Vagina (tissue), 2 donors: ENCODE data around the gene FAM177A1. TPM values are rescaled to one million over a fixed set of nuclear protein-coding genes. Genes with fewer than 3 reads are reported as not detected.

Source experiments
- DNase-seq, 2 donors: peaks; one replicate each; pipeline ENCODE4 v3.0.0-alpha.2; 2017; ENCODE audit errors: extremely low spot score in 2 of 2
- H3K27ac ChIP-seq: fragments of 200-600 bp; sonication (generic); one replicate; pipeline ENCODE4 v1.5.1; 2019
- H3K27me3 ChIP-seq: fragments of 200-600 bp; sonication (generic); one replicate; pipeline ENCODE4 v1.5.1; 2019
- H3K36me3 ChIP-seq, 2 donors: fragments of 200-600 bp; sonication (generic); one replicate each; pipeline ENCODE4 v1.5.1; 2017 to 2019
- H3K4me1 ChIP-seq: fragments of 200-600 bp; sonication (generic); one replicate; pipeline ENCODE4 v1.5.1; 2019
- H3K4me3 ChIP-seq, 2 donors: fragments of 200-600 bp; sonication (generic); 1 replicate in 1 of 2; 2 replicates in 1 of 2; pipeline ENCODE4 v1.5.1; 2016 to 2019
- H3K9me3 ChIP-seq: fragments of 200-600 bp; sonication (generic); one replicate; pipeline ENCODE4 v1.5.1; 2019
- CTCF ChIP-seq, 3 experiments: fragments of 450-650 bp in 2 of 3; fragments of 200-600 bp in 1 of 3; sonication (generic) in 1 of 3; IDR thresholded peaks; one replicate each; pipeline ENCODE4 v1.5.1; 2017 to 2019; ENCODE audit warnings: antibody characterized with exemption in 3 of 3, mild to moderate bottlenecking in 2 of 3, moderate library complexity in 2 of 3
- POLR2A ChIP-seq, 2 donors: fragments of 450-650 bp; IDR thresholded peaks; one replicate each; pipeline ENCODE4 v1.6.1; 2017; ENCODE audit warnings: antibody characterized with exemption in 2 of 2, mild to moderate bottlenecking in 2 of 2, moderate library complexity in 2 of 2
- POLR2AphosphoS5 ChIP-seq, 2 donors: sonication (generic); formaldehyde crosslinking; IDR thresholded peaks; one replicate each; pipeline ENCODE4 v1.9.0; 2017; ENCODE audit warnings: antibody characterized with exemption in 2 of 2, mild to moderate bottlenecking in 2 of 2, low read depth in 1 of 2; ENCODE audit not compliant: insufficient read depth in 1 of 2
- intact Hi-C: fragments of 100-400 bp; cut with DNase I; formaldehyde crosslinking; loops from one replicate; pipeline ENCODE4 v1.15.1; 2023
- total RNA-seq: library from RNA; depleted of rRNA; stranded (reverse); fragments of >200 nt; gene quantifications from one replicate; pipeline ENCODE4 v1.2.3, GENCODE V29; 2016

The FAM177A1 gene, protein sequence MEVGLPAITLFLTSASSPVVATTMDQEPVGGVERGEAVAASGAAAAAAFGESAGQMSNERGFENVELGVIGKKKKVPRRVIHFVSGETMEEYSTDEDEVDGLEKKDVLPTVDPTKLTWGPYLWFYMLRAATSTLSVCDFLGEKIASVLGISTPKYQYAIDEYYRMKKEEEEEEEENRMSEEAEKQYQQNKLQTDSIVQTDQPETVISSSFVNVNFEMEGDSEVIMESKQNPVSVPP
- 41.3 TPM for total RNA-seq

GRCh38 chr14:35046048-35046750, at the start of gene FAM177A1:
Gene FAM177A1 (plus strand): TSS chr14:35046272. CDS start chr14:35046464, 192 bp downstream.
- no peaks in the 10 kb centered on the region for H3K9me3 ChIP-seq
- peak within 1 kb of the TSS; percentile 88 for H3K27ac ChIP-seq
- no peaks in the 10 kb centered on the region for H3K36me3 ChIP-seq

DNA sequence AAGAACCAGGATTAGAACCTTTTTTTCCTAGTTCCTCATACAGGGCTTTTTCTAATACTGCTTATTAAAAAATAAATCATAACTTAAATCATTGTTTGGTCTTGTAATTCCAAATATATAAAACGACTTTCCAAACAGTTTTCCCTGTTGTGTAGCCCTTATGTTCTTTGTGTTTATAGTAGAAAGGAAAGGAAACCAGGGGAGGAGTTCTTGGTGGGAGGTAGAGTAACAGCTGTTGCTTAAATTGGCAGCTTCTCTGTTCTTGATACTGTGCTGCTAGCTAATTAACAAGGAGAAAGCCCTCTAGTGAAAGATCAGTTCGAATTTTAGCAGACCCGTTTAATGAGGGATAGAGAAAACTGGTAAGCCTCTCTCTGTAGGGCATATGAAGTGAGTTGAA, 48.3 kb upstream of the FAM177A1 start:
- intact Hi-C loops, result no loop called here
- TF ChIP-seq CTCF (IDR thresholded peaks at IDR 0.05), result no peak
- no peak for TF ChIP-seq POLR2A (IDR thresholded peaks at IDR 0.05)
- TF ChIP-seq POLR2AphosphoS5 (IDR thresholded peaks at IDR 0.05; ENCODE audit: insufficient read depth in 1 of 2, low read depth in 1 of 2), result no peak
- H3K36me3 ChIP-seq, result peaks cover 0 to 13% of the 10 kb centered on the region in 2 donors
- H3K4me1 ChIP-seq, result no peaks in the 10 kb centered on the region
- no peak for DNase-seq
- no peak overlapping the region for H3K27ac ChIP-seq
- H3K9me3 ChIP-seq, result no peaks in the 10 kb centered on the region
- no peaks in the 10 kb centered on the region for H3K27me3 ChIP-seq
- H3K4me3 ChIP-seq, result no peak overlapping the region

More at GRCh38 chr14:35046048-35046750, at the start of gene FAM177A1:
- TF ChIP-seq CTCF (IDR thresholded peaks at IDR 0.05) (no peak), POLR2A (IDR thresholded peaks at IDR 0.05) (peak; percentile 29 to 80), POLR2AphosphoS5 (IDR thresholded peaks at IDR 0.05; ENCODE audit: insufficient read depth in 1 of 2, low read depth in 1 of 2) (peak; percentile 83 to 97)
- DNase-seq, result peak; percentile 98 to 99
- peak within 1 kb of the TSS; percentile 77 to 79 for H3K4me3 ChIP-seq
- intact Hi-C loops, result loop anchor here (2.0 to 10.0 kb wide), 4 partner anchors 63 to 249 kb away; partner anchors contain the start of genes BAZ1A, PPP2R3C, PRORP and PSMA6
- no peaks in the 10 kb centered on the region for H3K27me3 ChIP-seq
- peaks cover 31% of the 10 kb centered on the region for H3K4me1 ChIP-seq

DNA sequence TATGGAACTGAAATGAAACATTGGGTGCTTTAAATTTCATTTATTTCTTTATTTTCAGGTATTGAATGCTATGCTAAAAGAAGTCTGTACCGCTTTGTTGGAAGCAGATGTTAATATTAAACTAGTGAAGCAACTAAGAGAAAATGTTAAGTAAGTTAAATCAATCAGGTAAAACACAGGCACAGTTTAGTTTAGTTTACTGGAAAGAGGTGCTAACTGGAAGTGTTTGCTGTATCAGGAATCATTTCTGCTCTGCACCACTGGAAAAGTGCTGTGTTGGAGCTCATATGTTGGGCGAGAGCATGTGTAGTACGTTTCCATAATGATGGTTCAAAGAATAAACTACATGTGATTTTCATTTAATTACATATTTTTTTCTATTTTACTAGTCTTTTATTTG, 46.6 kb upstream of the FAM177A1 start:
- DNase-seq, result no peak
- H3K36me3 ChIP-seq, result peaks cover 0 to 17% of the 10 kb centered on the region in 2 donors
- TF ChIP-seq POLR2AphosphoS5 (IDR thresholded peaks at IDR 0.05; ENCODE audit: insufficient read depth in 1 of 2, low read depth in 1 of 2), result no peak
- no peak for TF ChIP-seq CTCF (IDR thresholded peaks at IDR 0.05)
- TF ChIP-seq POLR2A (IDR thresholded peaks at IDR 0.05), result no peak

DNA sequence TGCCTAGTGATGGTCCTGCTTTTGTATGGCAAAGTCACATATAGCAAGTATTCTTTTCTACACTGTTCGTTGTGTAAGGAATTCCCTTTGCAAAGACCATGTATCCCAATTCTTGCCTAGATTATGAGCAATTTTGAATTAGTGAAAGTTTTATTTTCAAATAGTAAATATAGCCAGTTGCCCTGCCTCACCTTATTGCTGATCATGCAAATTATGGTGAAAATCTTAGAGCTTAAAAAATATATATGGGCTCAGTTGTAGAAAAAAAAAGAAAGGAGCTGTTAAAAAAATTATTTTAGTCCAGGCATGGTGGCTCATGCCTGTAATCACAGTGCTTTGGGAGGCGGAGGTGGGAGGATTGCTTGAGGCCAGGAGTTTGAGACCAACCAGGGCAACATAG, 44.5 kb upstream of the FAM177A1 start:
- Histone ChIP-seq H3K27me3 (no peaks in the 10 kb centered on the region), H3K4me1 (no peaks in the 10 kb centered on the region), H3K4me3 (no peak overlapping the region), H3K36me3 (peaks cover 0 to 20% of the 10 kb centered on the region in 2 donors), H3K9me3 (no peaks in the 10 kb centered on the region), H3K27ac (no peak overlapping the region)
- intact Hi-C loops, result no loop called here
- no peak for DNase-seq
- no peak for TF ChIP-seq POLR2AphosphoS5 (IDR thresholded peaks at IDR 0.05; ENCODE audit: insufficient read depth in 1 of 2, low read depth in 1 of 2)
- TF ChIP-seq POLR2A (IDR thresholded peaks at IDR 0.05), result no peak
- TF ChIP-seq CTCF (IDR thresholded peaks at IDR 0.05), result no peak

More for the DNA sequence above, 46.6 kb upstream of the FAM177A1 start:
- no peaks in the 10 kb centered on the region for H3K9me3 ChIP-seq
- H3K27me3 ChIP-seq, result no peaks in the 10 kb centered on the region
- intact Hi-C loops, result no loop called here
- no peak overlapping the region for H3K4me3 ChIP-seq
- H3K4me1 ChIP-seq, result no peaks in the 10 kb centered on the region
- H3K27ac ChIP-seq, result no peak overlapping the region

GRCh38 chr14:35004839-35005238, 41.2 kb upstream of the FAM177A1 start:
- DNase-seq, result no peak
- H3K27me3 ChIP-seq, result no peaks in the 10 kb centered on the region
- H3K4me1 ChIP-seq, result no peaks in the 10 kb centered on the region
- no peak for TF ChIP-seq POLR2AphosphoS5 (IDR thresholded peaks at IDR 0.05; ENCODE audit: insufficient read depth in 1 of 2, low read depth in 1 of 2)
- TF ChIP-seq CTCF (IDR thresholded peaks at IDR 0.05), result no peak
- no peak for TF ChIP-seq POLR2A (IDR thresholded peaks at IDR 0.05)
- H3K27ac ChIP-seq, result no peak overlapping the region
- intact Hi-C loops, result no loop called here
- H3K4me3 ChIP-seq, result no peak overlapping the region
- H3K36me3 ChIP-seq, result peaks cover 5 to 28% of the 10 kb centered on the region in 2 donors
- H3K9me3 ChIP-seq, result no peaks in the 10 kb centered on the region
